Osteocyte (in vitro differentiated cells): ENCODE results near the gene FGB. TPM values are rescaled to one million over a fixed set of nuclear protein-coding genes. Genes with fewer than 3 reads are reported as not detected.

Experiments
- DNase-seq: peaks from one replicate; pipeline ENCODE4 v3.0.0; 2021; ENCODE audit warnings: mixed read lengths; ENCODE audit not compliant: unreplicated experiment; ENCODE audit errors: extremely low spot score
- H3K27ac Mint-ChIP-seq: one replicate; pipeline ENCODE4 v1.8.0; 2021; ENCODE audit warnings: mild to moderate bottlenecking, mixed read lengths; ENCODE audit not compliant: unreplicated experiment
- H3K27me3 Mint-ChIP-seq: one replicate; pipeline ENCODE4 v1.8.0; 2021; ENCODE audit warnings: mixed read lengths; ENCODE audit not compliant: unreplicated experiment
- H3K36me3 Mint-ChIP-seq: one replicate; pipeline ENCODE4 v1.8.0; 2021; ENCODE audit warnings: mixed read lengths; ENCODE audit not compliant: unreplicated experiment
- H3K4me1 Mint-ChIP-seq: one replicate; pipeline ENCODE4 v1.8.0; 2021; ENCODE audit warnings: mixed read lengths; ENCODE audit not compliant: unreplicated experiment
- H3K4me3 Mint-ChIP-seq: one replicate; pipeline ENCODE4 v1.8.0; 2021; ENCODE audit warnings: mild to moderate bottlenecking, moderate library complexity, mixed read lengths; ENCODE audit not compliant: unreplicated experiment
- H3K9me3 Mint-ChIP-seq: one replicate; pipeline ENCODE4 v1.8.0; 2021; ENCODE audit warnings: mixed read lengths; ENCODE audit not compliant: unreplicated experiment
- total RNA-seq: library from RNA; stranded (reverse); gene quantifications from 2 replicates; pipeline ENCODE4 v1.2.1, GENCODE V29; 2021
- TF ChIP-seq, protein P1 (sequence below): fragments of 200-600 bp; sonication (generic); IDR thresholded peaks from 2 replicates; pipeline ENCODE4 v1.5.0; 2021; ENCODE audit warnings: antibody characterized with exemption, mild to moderate bottlenecking, moderate library complexity

Gene FGB
- total RNA-seq, 1 donor from 2014 or later, result not detected

DNA sequence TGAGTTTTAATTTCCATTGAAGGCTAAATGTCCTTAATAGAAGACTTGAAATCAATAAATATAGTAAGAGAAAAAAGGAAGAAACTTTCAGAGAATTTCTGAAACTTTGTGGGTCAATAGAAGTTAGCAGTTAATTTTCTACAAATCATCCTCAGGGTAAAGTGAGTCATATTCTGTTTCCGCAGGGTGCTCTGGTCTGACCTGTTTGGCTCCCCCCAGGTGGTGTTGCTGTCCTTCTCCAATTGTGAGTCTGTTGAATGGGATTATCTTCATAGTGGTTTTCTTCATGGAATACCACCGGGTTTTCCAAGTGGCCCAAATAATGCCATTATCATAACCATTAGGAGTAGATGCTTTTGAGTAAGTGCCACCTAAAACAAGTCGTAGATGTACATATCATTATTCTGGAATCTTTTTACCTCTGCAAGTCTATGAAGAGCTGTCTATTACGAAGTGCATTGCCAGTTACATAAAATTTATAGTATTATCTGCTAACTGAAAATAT lies 41.9 kb downstream of the FGB start:
- Mint-ChIP-seq H3K36me3 (no peaks in the 10 kb centered on the region), H3K27ac (no peak overlapping the region), H3K4me1 (no peaks in the 10 kb centered on the region), H3K9me3 (no peaks in the 10 kb centered on the region), H3K27me3 (peaks cover 11% of the 10 kb centered on the region), H3K4me3 (no peak overlapping the region)
- no peak for DNase-seq
- TF ChIP-seq, protein P1, sequence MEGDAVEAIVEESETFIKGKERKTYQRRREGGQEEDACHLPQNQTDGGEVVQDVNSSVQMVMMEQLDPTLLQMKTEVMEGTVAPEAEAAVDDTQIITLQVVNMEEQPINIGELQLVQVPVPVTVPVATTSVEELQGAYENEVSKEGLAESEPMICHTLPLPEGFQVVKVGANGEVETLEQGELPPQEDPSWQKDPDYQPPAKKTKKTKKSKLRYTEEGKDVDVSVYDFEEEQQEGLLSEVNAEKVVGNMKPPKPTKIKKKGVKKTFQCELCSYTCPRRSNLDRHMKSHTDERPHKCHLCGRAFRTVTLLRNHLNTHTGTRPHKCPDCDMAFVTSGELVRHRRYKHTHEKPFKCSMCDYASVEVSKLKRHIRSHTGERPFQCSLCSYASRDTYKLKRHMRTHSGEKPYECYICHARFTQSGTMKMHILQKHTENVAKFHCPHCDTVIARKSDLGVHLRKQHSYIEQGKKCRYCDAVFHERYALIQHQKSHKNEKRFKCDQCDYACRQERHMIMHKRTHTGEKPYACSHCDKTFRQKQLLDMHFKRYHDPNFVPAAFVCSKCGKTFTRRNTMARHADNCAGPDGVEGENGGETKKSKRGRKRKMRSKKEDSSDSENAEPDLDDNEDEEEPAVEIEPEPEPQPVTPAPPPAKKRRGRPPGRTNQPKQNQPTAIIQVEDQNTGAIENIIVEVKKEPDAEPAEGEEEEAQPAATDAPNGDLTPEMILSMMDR, result no peak

DNA sequence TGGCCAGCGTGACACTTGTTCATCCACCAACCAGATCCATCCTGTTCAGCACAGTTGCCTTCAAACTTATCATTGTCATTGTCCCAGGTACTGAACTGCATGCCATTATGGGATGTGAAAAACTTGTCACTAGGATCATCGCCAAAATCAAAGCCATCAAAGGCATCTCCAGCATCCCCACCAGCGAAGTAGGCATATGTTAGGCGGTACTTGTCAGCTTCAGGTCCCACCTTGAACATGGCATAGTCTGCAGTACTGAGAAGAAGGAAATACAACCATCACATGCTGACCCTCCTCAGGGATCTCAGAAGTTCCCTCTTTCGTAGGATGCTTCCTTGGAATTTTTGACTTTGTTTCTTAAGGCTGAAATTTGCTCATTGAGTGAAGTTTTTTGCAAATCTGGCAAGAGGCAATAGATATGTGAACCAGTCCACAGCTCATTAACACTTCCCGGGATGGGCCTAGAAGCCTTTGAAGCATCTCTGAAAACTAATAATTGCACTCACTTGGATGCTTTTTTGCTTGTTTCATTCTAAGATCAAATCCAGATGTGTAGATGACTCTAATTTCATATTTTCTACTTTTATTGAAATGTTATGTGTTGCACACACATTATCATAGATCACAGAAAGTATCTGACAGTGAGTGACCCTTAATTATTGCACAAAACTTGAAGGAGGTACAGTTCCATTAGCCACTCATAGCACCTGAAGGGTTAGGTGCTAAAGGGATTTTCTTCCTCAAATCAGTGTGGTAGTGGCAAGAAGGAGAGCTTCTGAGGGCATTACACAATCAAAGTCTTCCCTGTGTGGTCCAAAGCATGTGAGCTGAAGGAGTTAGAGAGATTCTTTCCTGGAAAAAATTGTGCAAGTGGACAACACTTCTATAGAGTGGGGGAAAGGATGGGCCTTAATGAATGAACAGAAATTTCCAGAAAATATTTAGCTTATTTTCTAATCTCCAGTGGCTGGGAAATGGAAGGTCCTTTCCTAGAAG lies 44.2 kb downstream of the FGB start:
- no peaks in the 10 kb centered on the region for H3K4me1 Mint-ChIP-seq
- no peak overlapping the region for H3K27ac Mint-ChIP-seq

DNA sequence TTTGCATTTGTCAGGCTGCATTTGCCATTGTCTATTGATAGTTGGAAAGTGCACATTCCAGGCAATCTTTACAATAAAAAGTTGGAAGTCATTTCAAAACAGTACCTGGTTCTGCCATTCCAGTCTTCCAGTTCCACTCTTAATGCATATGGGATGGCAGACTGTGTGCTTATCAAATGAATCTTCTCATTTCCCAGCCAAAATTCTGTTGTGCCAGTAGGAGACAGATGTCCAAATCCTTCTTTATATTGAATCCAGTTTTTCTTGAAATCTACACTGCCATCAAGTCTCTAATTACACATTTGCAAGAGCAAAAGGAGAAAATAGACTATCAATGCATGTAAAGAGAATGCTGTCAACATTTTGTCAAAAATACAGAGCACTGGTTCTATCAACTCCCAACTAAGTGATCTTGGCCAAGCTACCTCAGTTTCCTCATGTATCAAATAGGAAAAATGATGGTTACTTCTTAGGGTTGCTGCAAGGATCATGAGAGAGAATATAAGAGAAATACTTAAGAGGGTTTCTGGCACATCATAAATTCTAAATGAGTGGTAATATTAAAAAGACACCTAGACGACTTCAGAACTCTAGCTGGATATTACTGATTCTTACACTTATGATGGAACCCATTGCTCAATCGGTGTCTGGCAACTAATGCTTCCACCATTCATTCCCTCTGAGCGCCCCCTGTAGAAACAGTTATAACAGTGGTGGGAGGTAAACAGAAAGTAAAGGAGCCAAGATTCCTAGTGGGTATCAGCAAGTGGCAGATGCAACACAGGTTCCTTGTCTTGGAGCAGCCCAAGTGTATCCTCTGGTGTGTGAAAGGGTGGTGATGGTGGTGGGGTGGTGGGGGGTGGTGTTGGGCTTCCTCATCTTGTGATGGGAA lies 45.8 kb downstream of the FGB start:
- H3K4me1 Mint-ChIP-seq, result no peaks in the 10 kb centered on the region
- no peaks in the 10 kb centered on the region for H3K36me3 Mint-ChIP-seq
- no peak overlapping the region for H3K4me3 Mint-ChIP-seq
- no peak for DNase-seq
- H3K9me3 Mint-ChIP-seq, result no peaks in the 10 kb centered on the region
- H3K27ac Mint-ChIP-seq, result no peak overlapping the region
- peaks cover 8% of the 10 kb centered on the region for H3K27me3 Mint-ChIP-seq
- TF ChIP-seq, protein P1, result no peak

More for the DNA sequence above, 44.2 kb downstream of the FGB start:
- DNase-seq, result no peak
- H3K9me3 Mint-ChIP-seq, result no peaks in the 10 kb centered on the region
- H3K4me3 Mint-ChIP-seq, result no peak overlapping the region
- H3K27me3 Mint-ChIP-seq, result peaks cover 8% of the 10 kb centered on the region
- no peaks in the 10 kb centered on the region for H3K36me3 Mint-ChIP-seq
- TF ChIP-seq, protein P1, result no peak

DNA sequence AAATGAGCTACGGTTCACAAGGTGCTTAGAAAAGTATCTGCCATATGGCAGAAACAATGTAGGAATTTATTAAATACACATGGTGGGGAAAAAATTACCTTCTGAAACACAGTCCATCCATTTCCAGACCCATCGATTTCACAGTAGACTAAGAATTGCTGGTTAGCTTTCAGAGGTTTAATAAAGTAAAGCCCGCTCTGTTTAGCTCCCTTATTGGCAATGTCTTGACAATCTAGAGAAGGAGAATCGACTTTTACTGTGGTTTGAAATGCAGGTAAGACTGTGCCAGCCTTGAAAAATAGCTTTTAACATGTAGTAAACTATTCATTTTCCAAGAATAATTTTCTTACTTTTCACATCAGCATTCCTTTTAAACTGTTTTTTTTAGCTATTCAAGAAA lies 46.7 kb downstream of the FGB start:
- Mint-ChIP-seq H3K27me3 (peaks cover 12% of the 10 kb centered on the region), H3K4me1 (no peaks in the 10 kb centered on the region), H3K27ac (no peak overlapping the region), H3K4me3 (no peak overlapping the region), H3K36me3 (no peaks in the 10 kb centered on the region), H3K9me3 (no peaks in the 10 kb centered on the region)
- TF ChIP-seq, protein P1, result no peak
- DNase-seq, result no peak
